Left lobe of liver (tissue), 2 donors: ENCODE results near the gene TCF12. TPM values are rescaled to one million over a fixed set of nuclear protein-coding genes. Genes with fewer than 3 reads are reported as not detected.
"Not testable (repeated sequence)": the region's sequence is repeated elsewhere in the genome, so short reads cannot be mapped to it uniquely, and the experiment has no call there.

Source experiments
- ATAC-seq: fragments of 200-7000 bp; cut with Tn5 transposase; one replicate; pipeline ENCODE4 v1.9.1; 2020; ENCODE audit warnings: mild to moderate bottlenecking, moderate library complexity
- DNase-seq: peaks from one replicate; pipeline ENCODE4 v3.0.0-alpha.2; 2020; ENCODE audit warnings: low spot score
- total RNA-seq: library from RNA; stranded (reverse); gene quantifications from one replicate; pipeline ENCODE4 v1.2.1, GENCODE V29; 2021
- donor health status: DM: no; HTN: no; CAD: no; lungs with moderate emphysema.
- donor health status: DM: no; HTN: yes; CAD: no.

The TCF12 gene
- total RNA-seq, 1 donor from 2014 or later, result 29.8 TPM

DNA sequence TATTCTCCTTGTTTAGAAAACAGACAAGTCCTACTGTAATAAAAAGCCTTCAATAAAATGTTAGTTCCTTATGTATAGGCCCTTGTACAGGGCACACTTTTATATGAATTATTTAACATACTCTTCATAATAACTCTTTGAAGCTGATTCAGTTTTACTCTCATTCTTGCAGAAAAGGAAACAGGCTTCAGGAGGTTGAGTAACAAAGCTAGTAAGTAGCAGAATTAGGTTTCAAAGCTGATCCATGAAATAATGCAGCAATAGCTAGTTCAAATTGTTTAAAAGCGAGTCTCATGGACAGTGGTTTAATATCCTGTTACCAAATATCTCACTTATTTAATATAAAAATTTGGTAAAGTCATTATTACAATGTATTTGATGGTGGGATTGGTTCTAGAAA is 25.0 kb downstream of the TCF12 start:
- no peak for DNase-seq
- no peak for ATAC-seq

GRCh38 chr15:56944485-56944884 is 26.0 kb downstream of the TCF12 start:
- peak; percentile 43 for ATAC-seq
- DNase-seq, result no peak

GRCh38 chr15:56946150-56946549 is 27.7 kb downstream of the TCF12 start:
- no peak for DNase-seq
- ATAC-seq, result no peak

- peak; percentile 19 for ATAC-seq
- DNase-seq, result no peak
Measured at GRCh38 chr15:56948000-56948763, 29.7 kb downstream of the TCF12 start.

- DNase-seq, result no peak
- no peak for ATAC-seq
Measured at GRCh38 chr15:56948764-56949101, 30.3 kb downstream of the TCF12 start.

- DNase-seq (no peak), ATAC-seq (no peak)
Measured at GRCh38 chr15:56950979-56951378, 32.5 kb downstream of the TCF12 start.

DNA sequence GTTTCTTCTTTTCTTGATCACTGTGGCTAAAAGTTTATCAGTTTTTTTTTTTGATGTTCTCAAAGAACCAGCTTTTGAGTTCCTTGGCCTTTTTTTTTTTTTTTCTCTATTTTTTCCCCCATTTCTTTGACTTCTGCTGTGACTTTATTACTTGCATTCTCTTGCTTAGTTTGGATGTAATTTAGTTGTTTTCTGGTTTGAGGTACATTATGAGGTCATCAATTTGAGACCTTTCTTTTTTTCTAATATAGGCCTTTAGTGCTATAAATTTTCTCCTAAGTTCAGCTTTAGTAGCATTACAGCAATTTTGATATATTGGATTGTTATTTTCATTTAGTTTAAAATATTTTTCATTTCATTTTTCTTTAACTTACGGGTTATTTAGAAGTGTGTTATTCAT is 35.3 kb downstream of the TCF12 start:
- ATAC-seq (no peak), DNase-seq (no peak)

- not testable (repeated sequence) for ATAC-seq, DNase-seq
Measured at GRCh38 chr15:56955011-56955410, 36.6 kb downstream of the TCF12 start.

DNA sequence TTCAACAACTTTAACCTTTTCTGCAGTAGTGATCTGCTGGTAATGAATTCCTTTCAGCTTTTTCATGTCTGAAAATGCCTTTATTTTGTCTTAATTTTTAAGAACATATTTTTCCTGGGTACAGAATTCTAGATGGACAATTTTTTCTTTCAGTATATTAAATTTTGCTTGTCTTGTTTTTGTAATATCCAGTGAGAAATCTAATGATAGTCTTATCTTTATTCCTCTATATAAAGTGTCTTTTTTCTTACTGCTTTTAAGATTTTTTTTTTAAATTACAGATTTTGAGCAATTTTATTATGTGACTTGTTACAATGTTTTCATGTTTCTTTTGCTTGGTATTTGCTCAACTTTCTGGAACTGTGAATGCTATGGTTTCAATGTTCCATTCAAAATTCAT is 38.1 kb downstream of the TCF12 start:
- ATAC-seq, result no peak

DNA sequence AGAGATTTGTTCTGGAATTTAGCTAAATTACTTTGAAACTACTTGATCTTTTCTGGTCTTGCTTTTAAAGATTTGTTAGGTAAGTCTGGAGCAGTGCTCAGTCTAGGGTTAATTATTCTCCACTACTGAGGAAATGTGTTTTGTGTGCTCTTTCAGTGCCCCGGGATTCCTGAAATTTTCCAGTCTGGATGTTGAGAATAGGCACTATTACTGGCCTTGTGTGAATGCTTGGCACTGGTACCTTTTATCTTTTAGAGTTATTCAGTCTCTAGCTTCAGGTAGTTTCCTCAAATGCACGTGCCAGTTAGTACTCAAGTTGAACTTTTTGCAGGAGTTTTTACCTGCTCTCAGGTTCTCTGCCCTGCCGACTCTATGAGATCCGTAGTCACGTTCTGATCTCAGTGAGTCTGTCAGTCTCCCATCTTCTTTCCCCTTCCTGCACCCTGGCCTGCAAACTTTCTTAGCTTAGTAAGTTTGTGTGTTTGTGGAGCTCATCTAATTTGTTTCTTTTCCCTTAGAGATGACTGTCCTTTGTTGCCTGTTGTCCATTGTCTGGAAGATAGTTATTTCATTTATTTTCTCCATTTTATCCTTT is 39.5 kb downstream of the TCF12 start:
- peak; percentile 80 for ATAC-seq
- DNase-seq, result no peak

More for the DNA sequence above, 38.1 kb downstream of the TCF12 start:
- no peak for DNase-seq

- DNase-seq (no peak), ATAC-seq (peak; percentile 32)
Measured at GRCh38 chr15:56959318-56959648, 40.8 kb downstream of the TCF12 start.

GRCh38 chr15:56960116-56960515 is 41.7 kb downstream of the TCF12 start:
- ATAC-seq, result no peak
- no peak for DNase-seq

GRCh38 chr15:56963126-56963525 is 44.7 kb downstream of the TCF12 start:
- no peak for ATAC-seq
- DNase-seq, result no peak

DNA sequence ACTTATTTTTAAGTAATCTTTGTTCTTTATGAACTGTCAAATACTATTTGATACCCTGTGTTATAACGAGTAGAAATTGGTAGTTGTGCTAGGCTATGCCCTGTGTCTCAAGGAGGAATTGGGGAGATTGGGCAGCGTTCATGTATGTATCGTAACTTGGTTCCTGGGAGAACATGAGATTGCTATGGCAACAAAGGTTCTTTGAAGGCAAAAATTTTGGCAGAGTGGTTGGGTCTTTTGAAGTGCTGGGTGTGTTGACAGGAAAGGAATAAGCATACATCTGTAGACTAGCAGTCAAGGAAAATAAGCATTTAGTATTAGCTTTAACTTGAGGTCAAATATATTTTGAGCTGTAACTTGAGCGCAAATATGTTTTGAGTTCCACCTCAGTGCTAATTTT is 45.3 kb downstream of the TCF12 start:
- ATAC-seq (no peak), DNase-seq (no peak)

DNA sequence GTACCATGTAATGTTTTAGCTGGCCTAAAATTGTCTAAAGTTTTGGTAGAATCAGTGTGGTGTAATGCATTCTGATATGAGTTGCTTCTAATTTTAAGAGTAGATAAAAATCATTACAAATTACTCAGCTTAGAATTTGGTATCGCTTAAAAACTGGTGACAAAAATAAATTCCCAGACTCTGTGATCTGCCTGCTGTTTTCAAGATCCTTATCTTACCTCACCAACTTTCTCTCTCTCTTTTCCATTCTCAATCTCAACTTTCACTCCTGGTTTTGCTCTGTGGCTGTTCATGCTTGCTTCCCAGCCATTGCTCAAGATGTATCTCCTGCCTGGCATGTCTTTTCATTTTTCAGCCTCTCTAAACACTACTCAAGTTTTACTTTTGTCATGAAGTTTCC is 45.7 kb downstream of the TCF12 start:
- peak; percentile 52 for ATAC-seq
- no peak for DNase-seq

GRCh38 chr15:56965231-56966013 is 47.0 kb downstream of the TCF12 start:
- ATAC-seq (peak; percentile 41), DNase-seq (no peak)

DNA sequence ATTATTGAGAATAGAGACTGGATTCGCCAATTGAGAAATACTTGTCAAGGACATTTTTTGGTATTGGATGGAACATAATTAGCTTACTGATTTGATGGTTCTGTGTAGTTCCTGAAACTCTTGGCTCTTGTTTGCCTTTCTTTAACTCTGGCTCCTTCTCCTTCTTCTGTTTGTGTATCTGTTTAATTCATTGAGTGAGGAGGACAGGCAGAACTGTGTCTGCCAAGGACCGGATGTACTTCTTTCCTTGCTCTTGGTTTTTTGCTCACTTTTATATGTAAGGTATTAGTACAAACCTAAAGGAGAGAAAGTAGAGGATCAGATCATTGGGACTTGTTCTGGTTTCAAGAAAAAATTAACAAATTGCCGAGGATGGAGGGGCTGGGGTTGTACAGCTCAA is 48.9 kb downstream of the TCF12 start:
- ATAC-seq, result no peak
- DNase-seq, result no peak

DNA sequence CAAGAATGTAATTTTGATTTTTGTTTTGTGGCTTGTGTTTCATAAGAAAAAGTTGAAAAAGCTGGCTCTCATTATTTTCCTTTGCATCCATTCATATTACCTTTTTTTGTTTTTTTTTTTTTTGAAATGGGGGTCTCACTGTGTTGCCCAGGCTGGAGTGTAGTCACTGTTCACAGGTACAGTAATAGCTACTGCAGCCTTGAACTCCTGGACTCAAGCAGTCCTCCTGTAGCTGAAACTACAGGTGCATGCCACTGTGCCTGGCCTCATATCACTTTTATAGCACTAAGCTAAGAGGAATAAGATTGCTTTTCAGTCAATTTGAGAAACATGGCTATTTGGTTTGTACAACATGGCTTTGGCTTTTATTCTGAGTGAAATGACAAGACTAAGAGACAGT is 49.8 kb downstream of the TCF12 start:
- ATAC-seq (peak; percentile 33), DNase-seq (no peak)

- DNase-seq (no peak), ATAC-seq (no peak)
Measured at GRCh38 chr15:56968821-56969220, 50.4 kb downstream of the TCF12 start.

GRCh38 chr15:56969265-56969895 is 50.9 kb downstream of the TCF12 start:
- DNase-seq, result no peak
- no peak for ATAC-seq

DNA sequence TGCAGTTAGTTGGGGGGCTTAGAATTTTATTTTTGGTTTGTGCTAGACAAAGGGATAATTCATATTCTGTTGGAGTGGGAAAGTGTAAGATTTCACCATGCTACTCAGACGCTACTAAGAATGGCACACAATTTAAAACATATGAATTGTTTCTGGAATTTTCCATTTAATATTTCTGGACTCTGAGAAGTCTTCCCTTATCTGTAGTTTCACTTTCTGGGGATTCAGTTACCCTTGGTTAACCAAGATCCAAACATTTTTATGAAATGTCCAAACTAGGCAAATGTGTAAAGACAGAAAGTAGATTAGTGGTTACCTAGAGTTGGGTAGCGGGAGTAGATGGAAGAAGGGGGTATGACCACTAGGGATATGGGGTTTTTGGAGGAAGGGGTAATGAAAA is 53.1 kb downstream of the TCF12 start:
- DNase-seq, result no peak
- no peak for ATAC-seq

DNA sequence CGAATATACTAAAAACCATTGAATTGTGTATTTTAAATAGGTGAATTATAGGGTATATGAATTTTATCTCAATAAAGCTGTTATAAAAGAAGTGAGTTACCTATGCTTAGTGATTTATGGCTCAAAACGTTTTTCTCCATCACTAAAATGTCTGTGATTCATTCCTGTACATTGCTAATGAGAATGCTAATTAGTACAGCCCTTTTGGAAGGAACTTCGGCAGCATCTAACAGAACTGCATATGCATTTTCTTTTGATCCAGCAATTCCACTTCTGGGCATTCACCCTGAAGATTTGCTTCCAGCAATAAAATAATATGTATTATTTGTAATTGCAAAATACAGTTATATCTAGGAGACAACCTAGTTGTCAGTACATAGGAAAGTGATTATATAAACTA is 53.6 kb downstream of the TCF12 start:
- no peak for ATAC-seq
- no peak for DNase-seq
